HG03460 (cell line): ENCODE data around the gene NSUN6.

Experiments
- ATAC-seq: cut with Tn5 transposase; IDR thresholded peaks from one replicate; pipeline ENCODE4 v1.9.1; 2021; ENCODE audit not compliant: unreplicated experiment

NSUN6 gene

GRCh38 chr10:18565006-18565405 lies 86.4 kb downstream of the NSUN6 start:
- no peak for ATAC-seq

GRCh38 chr10:18563003-18563726 lies 88.2 kb downstream of the NSUN6 start:
- no peak for ATAC-seq

GRCh38 chr10:18561861-18562551 lies 89.4 kb downstream of the NSUN6 start:
- no peak for ATAC-seq

- ATAC-seq, result no peak
Measured at GRCh38 chr10:18557960-18558359, 93.4 kb downstream of the NSUN6 start.

GRCh38 chr10:18556522-18557147 lies 94.8 kb downstream of the NSUN6 start:
- no peak for ATAC-seq

GRCh38 chr10:18554479-18554878 lies 96.9 kb downstream of the NSUN6 start:
- ATAC-seq, result no peak

- no peak for ATAC-seq
Measured at GRCh38 chr10:18551473-18551872, 99.9 kb downstream of the NSUN6 start.

- no peak for ATAC-seq
Measured at GRCh38 chr10:18549105-18549504, 102.3 kb downstream of the NSUN6 start.

- ATAC-seq, result no peak
Measured at GRCh38 chr10:18545621-18546305, 105.6 kb downstream of the NSUN6 start.

- no peak for ATAC-seq
Measured at GRCh38 chr10:18542832-18543231, 108.6 kb downstream of the NSUN6 start.

- no peak for ATAC-seq
Measured at GRCh38 chr10:18540195-18540594, 111.2 kb downstream of the NSUN6 start.

- ATAC-seq, result no peak
Measured at GRCh38 chr10:18539335-18539734, 112.1 kb downstream of the NSUN6 start.

GRCh38 chr10:18533896-18534295 lies 117.5 kb downstream of the NSUN6 start:
- ATAC-seq, result no peak

GRCh38 chr10:18532881-18533535 lies 118.4 kb downstream of the NSUN6 start:
- ATAC-seq, result no peak

- ATAC-seq, result no peak
Measured at GRCh38 chr10:18528292-18528691, 123.1 kb downstream of the NSUN6 start.

GRCh38 chr10:18527687-18528086 lies 123.7 kb downstream of the NSUN6 start:
- ATAC-seq, result no peak

- no peak for ATAC-seq
Measured at GRCh38 chr10:18523858-18524257, 127.5 kb downstream of the NSUN6 start.

GRCh38 chr10:18523025-18523424 lies 128.4 kb downstream of the NSUN6 start:
- no peak for ATAC-seq

- no peak for ATAC-seq
Measured at GRCh38 chr10:18516851-18517250, 134.5 kb downstream of the NSUN6 start.

- ATAC-seq, result no peak
Measured at GRCh38 chr10:18514537-18514936, 136.8 kb downstream of the NSUN6 start.

GRCh38 chr10:18508587-18508986 lies 142.8 kb downstream of the NSUN6 start:
- no peak for ATAC-seq
